ENCODE measurements around the gene SPATC1L. TPM values are rescaled to one million over a fixed set of nuclear protein-coding genes. Genes with fewer than 3 reads are reported as not detected.

The SPATC1L gene
- total RNA-seq, 1 donor from 2014 or later, result 2.8 TPM

- DNase-seq, result no peak
Observed at GRCh38 chr21:46161633-46162592, 22.3 kb downstream of the SPATC1L start.

GRCh38 chr21:46160907-46161632, 23.2 kb downstream of the SPATC1L start:
- DNase-seq, result no peak

GRCh38 chr21:46160657-46160906, 23.7 kb downstream of the SPATC1L start:
- no peak for DNase-seq

GRCh38 chr21:46159841-46160656, 24.2 kb downstream of the SPATC1L start:
- DNase-seq, result no peak

- no peak for DNase-seq
Observed at GRCh38 chr21:46159390-46159789, 24.9 kb downstream of the SPATC1L start.

- no peak for DNase-seq
Observed at GRCh38 chr21:46158666-46159300, 25.5 kb downstream of the SPATC1L start.

- no peak for DNase-seq
Observed at GRCh38 chr21:46157987-46158451, 26.2 kb downstream of the SPATC1L start.

GRCh38 chr21:46157396-46157986, 26.8 kb downstream of the SPATC1L start:
- no peak for DNase-seq

- no peak for DNase-seq
Observed at GRCh38 chr21:46156678-46157077, 27.6 kb downstream of the SPATC1L start.

- no peak for DNase-seq
Observed at GRCh38 chr21:46156378-46156645, 27.9 kb downstream of the SPATC1L start.

- no peak for DNase-seq
Observed at GRCh38 chr21:46155514-46156377, 28.5 kb downstream of the SPATC1L start, which contains the start of gene FTCD. Gene FTCD (minus strand): TSS chr21:46155579. CDS start chr21:46155523, 56 bp downstream.

GRCh38 chr21:46154955-46155513, 29.2 kb downstream of the SPATC1L start:
- DNase-seq, result no peak

GRCh38 chr21:46154155-46154954, 29.9 kb downstream of the SPATC1L start:
- no peak for DNase-seq

- no peak for DNase-seq
Observed at GRCh38 chr21:46153247-46154154, 30.8 kb downstream of the SPATC1L start.

- DNase-seq, result no peak
Observed at GRCh38 chr21:46152927-46153246, 31.4 kb downstream of the SPATC1L start.

- no peak for DNase-seq
Observed at GRCh38 chr21:46151989-46152926, 32.0 kb downstream of the SPATC1L start.

GRCh38 chr21:46151261-46151988, 32.8 kb downstream of the SPATC1L start:
- no peak for DNase-seq
